Loucy (cell line): ENCODE results near the gene RASAL1.

ENCODE experiments used
- H2AFZ ChIP-seq: fragments of 200-600 bp; sonication (generic); 2 replicates; pipeline ENCODE4 v1.6.0; 2016; ENCODE audit warnings: antibody characterized with exemption, mild to moderate bottlenecking, low read length, moderate library complexity
- H3F3A ChIP-seq: fragments of 200-600 bp; 2 replicates; pipeline ENCODE4 v1.6.0; 2016; ENCODE audit warnings: antibody characterized with exemption, low read depth, mild to moderate bottlenecking
- H3K27me3 ChIP-seq: fragments of 200-600 bp; sonication (generic); 2 replicates; pipeline ENCODE4 v1.6.1; 2014; ENCODE audit warnings: low read length, mild to moderate bottlenecking; ENCODE audit not compliant: insufficient read depth, poor library complexity, severe bottlenecking
- H3K36me3 ChIP-seq: fragments of 200-600 bp; sonication (generic); 2 replicates; pipeline ENCODE4 v1.6.1; 2016; ENCODE audit warnings: low read length; ENCODE audit not compliant: insufficient read depth
- H3K4me1 ChIP-seq: fragments of 200-600 bp; sonication (generic); 2 replicates; pipeline ENCODE4 v1.5.1; 2014; ENCODE audit warnings: low read length, mild to moderate bottlenecking; ENCODE audit not compliant: insufficient read depth, poor library complexity, severe bottlenecking
- H3K4me2 ChIP-seq: fragments of 200-600 bp; sonication (generic); 2 replicates; pipeline ENCODE4 v1.6.0; 2014; ENCODE audit warnings: antibody characterized with exemption, low read length, low read depth, mild to moderate bottlenecking; ENCODE audit not compliant: poor library complexity, severe bottlenecking
- H3K4me3 ChIP-seq: fragments of 200-600 bp; sonication (generic); 2 replicates; pipeline ENCODE4 v1.5.1; 2014; ENCODE audit warnings: low read length, mild to moderate bottlenecking, mixed read lengths; ENCODE audit not compliant: poor library complexity, severe bottlenecking
- H3K79me2 ChIP-seq: fragments of 200-600 bp; sonication (generic); 2 replicates; pipeline ENCODE4 v1.6.1; 2014; ENCODE audit warnings: low read length; ENCODE audit not compliant: insufficient read depth
- H3K9ac ChIP-seq: fragments of 200-600 bp; sonication (generic); 2 replicates; pipeline ENCODE4 v1.6.0; 2014; ENCODE audit warnings: mild to moderate bottlenecking, low read depth, low read length, moderate library complexity; ENCODE audit not compliant: poor library complexity, severe bottlenecking
- H3K9me2 ChIP-seq: fragments of 200-600 bp; sonication (generic); replicated peaks from 2 replicates; pipeline ENCODE4 v1.6.1; 2016; ENCODE audit warnings: low read depth, low read length, mixed read lengths
- H3K9me3 ChIP-seq: fragments of 200-600 bp; sonication (generic); 2 replicates; pipeline ENCODE4 v1.6.1; 2014; ENCODE audit warnings: mild to moderate bottlenecking, antibody characterized with exemption, low read length, low read depth; ENCODE audit not compliant: insufficient read depth
- H4K20me1 ChIP-seq: fragments of 200-600 bp; sonication (generic); 2 replicates; pipeline ENCODE4 v1.6.0; 2014; ENCODE audit warnings: antibody characterized with exemption, low read length, mild to moderate bottlenecking; ENCODE audit not compliant: insufficient read depth, poor library complexity, severe bottlenecking
- CTCF ChIP-seq: fragments of 200-600 bp; sonication (generic); conservative IDR thresholded peaks from 2 replicates; pipeline ENCODE4 v1.5.1; 2014; ENCODE audit warnings: mild to moderate bottlenecking, antibody characterized with exemption, low read length
- EZH2phosphoT487 ChIP-seq: fragments of 200-600 bp; IDR thresholded peaks from 2 replicates; pipeline ENCODE4 v1.6.1; 2018; ENCODE audit warnings: antibody characterized with exemption, mild to moderate bottlenecking, moderate library complexity, borderline replicate concordance

The RASAL1 gene

GRCh38 chr12:113049976-113050742 is 85.4 kb downstream of the RASAL1 start:
- H3K9me3 ChIP-seq, result no peaks in the 10 kb centered on the region
- H3K9ac ChIP-seq, result no peak overlapping the region
- no peaks in the 10 kb centered on the region for H4K20me1 ChIP-seq
- no peak overlapping the region for H2AFZ ChIP-seq
- no peaks in the 10 kb centered on the region for H3K9me2 ChIP-seq
- H3K4me2 ChIP-seq, result no peak overlapping the region
- no peaks in the 10 kb centered on the region for H3K36me3 ChIP-seq
- no peaks in the 10 kb centered on the region for H3F3A ChIP-seq
- H3K4me1 ChIP-seq, result no peaks in the 10 kb centered on the region
- no peaks in the 10 kb centered on the region for H3K27me3 ChIP-seq
- H3K4me3 ChIP-seq, result no peak overlapping the region
- peak; percentile 41 for TF ChIP-seq CTCF
- no peak for TF ChIP-seq EZH2phosphoT487
- H3K79me2 ChIP-seq, result no peaks in the 10 kb centered on the region
